GM18498 (cell line): ENCODE measurements around the gene ARHGEF10L.

Experiments used
- ATAC-seq: cut with Tn5 transposase; IDR thresholded peaks from one replicate; pipeline ENCODE4 v1.9.1; 2021; ENCODE audit warnings: mild to moderate bottlenecking, moderate library complexity; ENCODE audit not compliant: unreplicated experiment

Gene ARHGEF10L

DNA sequence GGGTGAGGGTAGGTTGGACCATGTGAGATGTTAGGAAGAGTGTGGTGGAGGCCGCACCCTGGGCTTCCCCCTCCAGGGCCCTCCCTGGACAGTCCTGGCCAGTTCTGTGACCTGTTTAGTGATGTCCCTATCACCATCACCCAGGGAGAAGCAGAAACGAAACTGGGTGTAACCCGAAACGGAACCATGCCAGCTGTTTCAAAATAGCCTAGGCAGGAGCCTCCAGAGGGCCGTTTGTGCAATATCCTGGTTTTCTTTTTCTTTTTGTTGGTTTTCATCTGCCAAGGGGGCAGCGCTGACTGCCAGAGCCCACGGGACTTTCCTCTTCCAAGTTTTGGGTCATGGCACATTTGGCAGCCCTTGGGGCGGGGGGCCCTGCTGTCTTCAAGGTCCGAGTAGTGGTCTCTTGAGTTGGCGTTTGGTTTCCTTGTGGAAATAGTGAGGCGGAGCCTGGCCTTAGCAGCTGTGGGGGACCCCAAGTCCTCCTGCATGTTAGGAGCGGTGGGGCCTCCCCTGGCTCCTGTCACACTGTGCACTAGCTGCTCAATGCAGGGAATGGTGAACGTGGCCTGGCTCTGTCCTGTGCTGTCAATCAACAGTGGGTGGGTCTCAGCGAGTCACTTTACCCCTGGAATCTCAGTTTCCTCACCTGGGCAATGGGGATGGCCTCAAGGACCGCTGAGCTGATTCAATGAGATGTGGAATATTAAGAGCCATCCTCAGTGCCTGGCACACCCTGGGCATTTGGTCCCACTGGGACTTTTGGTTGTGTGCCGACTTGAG, 90.7 kb downstream of the ARHGEF10L start:
- no peak for ATAC-seq

DNA sequence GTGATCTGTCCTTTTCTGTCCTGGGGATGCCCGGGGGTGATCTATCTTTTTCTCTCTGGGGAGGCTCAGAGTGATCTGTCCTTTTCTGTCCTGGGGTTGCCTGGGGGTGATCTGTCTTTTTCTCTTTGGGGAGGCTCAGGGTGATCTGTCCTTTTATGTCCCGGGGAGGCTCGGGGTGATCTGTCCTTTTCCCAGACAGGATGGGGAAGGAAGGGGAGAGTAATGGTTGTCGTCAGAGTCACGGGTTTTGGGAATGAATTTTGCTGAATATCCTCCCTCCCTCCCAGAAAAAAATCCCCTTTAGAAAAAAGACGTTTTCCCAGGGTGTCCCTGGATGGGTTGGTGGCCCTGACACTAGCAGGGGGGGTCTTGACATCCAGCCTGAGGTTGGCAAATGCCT, 91.5 kb downstream of the ARHGEF10L start:
- no peak for ATAC-seq

DNA sequence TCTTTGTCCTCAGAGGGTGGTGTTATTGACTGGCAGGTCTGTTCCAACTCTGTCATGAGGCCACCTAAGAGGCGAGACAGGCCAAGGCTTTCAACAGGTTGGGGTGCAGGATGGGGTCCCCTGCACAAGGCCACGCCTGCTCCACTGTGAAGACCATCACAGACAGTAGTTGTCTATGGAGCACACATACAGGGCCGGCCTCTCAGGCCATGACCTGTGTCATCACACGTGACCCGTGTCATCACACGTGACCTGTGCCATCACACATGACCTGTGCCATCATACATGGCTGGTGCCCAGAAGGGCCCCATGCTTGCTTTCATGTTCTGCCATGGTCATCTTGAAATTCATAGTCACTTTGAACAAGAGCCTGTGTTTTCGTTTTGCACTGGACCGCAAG, 91.9 kb downstream of the ARHGEF10L start:
- ATAC-seq = no peak

DNA sequence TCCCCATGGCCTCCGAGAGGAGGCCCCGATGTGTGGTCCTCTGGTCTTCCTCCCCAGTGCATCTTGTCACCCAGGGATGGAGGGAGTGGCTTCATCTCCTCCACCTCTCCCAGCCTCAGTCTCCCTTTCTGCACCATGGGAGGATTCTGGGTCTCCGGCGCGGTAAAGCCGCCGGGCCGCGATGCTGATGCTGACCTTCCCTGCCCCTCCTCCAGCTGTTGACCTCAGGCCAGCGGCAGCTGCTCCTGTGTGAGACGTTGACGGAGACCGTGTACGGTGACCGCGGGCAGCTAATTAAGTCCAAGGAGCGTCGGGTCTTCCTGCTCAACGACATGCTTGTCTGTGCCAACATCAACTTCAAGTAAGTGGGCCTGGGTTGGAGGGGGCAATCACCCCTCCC, 92.6 kb downstream of the ARHGEF10L start:
- no peak for ATAC-seq

DNA sequence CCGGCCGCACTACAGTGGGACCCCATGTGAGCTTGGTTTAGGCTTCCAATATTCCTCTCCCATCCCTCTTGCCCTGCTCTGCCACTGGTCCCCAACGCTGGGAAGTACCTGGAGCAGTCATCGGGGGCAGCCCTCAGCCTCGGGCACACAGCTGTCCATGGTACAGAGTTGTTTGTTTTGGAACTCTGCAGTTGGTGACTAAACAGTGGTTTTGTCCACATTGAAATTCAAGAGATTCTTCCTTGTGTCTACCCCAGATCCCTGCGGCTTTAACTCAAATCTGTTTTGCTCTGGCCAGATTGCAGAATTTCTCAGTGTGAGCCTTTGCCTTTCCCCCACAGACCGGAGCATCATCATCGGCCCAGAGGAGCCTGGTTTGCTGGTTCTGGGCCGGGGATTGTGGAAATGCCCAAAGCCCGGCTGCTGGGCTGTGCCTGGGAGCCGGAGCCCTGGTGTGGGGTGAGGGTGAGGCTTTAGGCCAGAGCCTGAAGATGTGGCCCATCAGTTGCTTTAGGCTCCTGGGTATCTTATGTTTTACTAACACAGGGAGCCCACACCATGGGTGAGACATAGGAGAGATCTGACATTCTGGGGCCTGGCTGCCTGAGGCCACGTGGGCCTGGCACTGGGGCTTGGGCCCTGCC, 93.2 kb downstream of the ARHGEF10L start:
- ATAC-seq = no peak

DNA sequence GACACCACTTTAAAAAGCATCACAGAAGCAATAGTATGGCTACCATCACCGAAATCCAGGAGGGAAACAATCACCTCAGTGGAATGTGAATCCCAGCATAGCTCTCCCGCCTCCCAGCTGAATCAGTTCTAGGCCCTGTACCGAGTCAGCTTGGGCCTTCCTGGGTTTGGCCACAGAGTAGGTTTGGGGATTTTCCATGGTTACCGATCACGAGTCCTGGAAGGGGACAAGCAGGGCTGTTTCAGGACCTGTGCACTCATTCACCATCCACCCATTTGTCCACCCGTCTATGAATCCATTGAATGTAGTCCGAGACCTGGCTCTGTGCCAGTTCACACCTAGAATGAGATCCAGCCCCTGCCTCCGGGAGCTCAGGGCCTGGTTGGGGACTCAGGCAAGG, 94.2 kb downstream of the ARHGEF10L start:
- ATAC-seq = no peak

DNA sequence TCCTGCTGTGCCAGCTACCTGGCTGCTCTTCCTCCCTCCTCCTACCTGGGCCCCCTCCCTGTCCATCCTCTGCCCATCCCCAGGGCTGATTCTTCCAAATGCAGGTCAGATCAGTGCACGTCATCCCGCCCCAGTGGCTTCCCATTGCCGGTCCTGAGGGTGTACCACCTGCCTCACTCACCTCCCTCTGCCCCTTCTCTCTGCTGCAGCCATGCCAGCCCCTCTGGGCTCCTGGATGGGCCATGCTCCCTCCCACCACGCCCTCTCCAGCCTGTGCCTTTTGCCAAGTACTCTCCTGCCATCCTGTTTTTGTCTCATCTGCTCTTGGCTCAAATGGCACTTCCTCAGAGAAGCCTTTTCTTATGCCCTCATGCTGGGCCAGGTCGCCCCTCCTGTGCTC, 95.8 kb downstream of the ARHGEF10L start:
- no peak for ATAC-seq

DNA sequence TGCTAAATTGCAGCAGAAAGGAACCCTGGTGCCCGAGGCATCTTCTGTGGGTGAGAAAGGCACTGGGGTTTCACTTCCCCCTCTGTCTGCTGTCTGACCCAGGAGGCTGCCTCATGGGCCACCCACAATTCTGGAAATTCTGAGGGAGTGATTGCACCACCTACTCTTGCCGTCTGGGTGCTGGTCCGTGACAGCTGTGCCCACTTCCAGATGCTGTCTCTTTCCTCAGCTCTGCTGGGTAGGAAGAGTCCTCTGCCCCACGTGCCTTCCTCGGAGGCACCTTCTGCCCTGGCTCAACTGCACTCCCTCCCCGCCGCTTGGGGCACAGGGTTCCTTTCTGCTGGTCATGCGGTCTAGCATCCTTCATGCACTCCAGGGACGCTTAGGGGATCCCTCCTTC, 96.3 kb downstream of the ARHGEF10L start:
- ATAC-seq = no peak

DNA sequence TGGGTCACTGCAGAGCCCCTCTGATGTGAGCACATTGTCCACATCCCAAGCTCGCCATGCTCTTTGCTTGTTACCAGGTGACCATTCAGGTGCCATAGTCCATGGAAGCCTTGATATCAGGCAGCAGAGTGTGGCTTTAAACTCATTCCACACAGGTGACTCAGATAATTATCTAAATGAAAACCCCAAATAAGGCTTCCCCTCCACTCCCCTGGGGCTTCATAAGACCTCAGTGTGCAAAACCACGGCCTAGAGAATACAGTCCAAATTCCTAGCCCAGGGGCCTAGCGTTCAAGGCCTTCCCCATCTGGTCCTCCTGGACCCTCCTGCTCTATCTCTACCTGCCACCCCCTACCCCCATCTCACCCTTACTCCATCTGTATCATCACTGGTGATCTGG, 97.1 kb downstream of the ARHGEF10L start:
- no peak for ATAC-seq

DNA sequence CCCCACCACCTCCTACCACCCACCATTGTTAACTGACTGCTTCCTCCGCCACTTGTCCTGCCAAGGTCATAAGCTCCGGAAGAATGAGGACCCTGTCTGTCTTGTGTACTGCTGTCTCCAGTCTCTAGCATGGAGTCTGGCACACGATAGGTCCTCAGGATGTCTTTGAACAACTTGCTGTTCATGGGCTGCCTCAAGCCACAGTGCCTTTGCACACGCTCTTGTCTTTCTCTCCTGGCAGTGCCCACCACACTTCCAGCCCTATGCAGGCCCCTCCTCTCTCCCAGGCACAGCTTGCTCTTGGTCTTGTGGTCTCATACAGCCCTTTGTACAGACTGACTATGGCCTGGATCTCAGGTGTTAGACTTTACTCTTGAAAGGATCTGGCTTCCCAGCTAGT, 97.6 kb downstream of the ARHGEF10L start:
- no peak for ATAC-seq

DNA sequence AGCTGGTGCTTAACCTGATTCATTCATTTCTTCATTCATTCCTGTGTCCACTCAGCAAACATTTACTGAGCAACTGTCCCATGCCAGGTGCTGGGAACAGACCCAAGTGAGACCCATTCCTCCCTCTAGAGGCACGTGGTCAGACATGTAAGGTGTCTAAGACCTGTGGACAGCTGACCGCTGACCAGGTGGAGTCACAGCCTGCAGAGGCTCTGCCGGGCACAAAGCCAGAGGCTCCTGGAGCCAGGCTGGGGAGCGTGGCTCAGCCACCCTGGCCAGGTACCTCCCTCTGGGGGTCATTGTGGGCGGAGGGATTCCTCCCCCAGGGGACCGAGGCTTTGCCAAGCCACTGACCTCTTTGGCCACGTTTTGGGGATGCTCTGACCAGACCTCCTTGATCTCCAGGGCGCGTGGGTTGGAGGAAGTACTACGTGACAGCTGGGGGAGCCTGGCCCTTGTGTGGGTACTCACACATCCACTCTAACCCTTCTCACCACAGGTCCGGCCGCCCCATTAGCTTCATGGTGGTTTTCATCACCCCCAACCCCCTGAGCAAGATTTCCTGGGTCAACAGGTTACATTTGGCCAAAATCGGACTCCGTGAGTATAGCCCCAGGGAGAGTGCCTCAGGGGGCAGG, 100.3 kb downstream of the ARHGEF10L start:
- no peak for ATAC-seq

DNA sequence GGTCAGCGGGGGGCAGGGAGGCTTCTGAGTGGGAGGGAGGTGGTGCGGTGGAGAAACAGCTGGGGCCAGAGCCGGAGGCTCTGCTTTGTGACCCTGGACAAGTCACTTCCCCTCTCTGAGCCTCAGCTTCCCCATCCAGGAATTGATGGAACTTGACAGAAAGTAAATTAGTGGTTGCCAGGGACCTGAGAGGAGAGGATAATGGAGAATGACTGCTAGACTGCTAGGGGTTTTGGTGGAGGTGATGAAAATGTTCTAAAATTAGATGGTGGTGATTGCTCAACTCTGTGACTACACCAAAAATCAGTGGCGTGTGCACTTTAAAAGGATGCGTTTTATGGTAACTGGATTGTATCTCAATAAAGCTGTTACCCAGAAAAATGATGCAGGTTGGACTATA, 100.9 kb downstream of the ARHGEF10L start:
- no peak for ATAC-seq

DNA sequence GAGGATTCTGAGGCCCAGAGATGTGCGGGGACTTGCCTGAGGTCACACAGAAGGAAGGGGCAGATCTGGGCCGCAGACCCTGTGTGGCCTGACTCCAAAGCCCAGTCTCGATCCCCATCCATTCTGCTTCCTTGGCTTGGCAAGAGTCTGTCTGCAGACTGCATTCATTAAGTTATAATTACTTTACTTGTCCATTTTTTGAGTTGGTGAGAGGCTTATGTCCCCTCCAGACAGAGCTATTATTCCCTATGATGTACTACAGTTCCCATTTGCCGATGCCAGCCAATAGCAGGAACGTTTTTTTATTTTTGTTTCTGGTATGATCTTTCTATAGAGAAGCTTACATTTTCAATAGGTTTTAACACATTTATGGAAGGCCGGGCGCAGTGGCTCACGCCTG, 101.5 kb downstream of the ARHGEF10L start:
- no peak for ATAC-seq

DNA sequence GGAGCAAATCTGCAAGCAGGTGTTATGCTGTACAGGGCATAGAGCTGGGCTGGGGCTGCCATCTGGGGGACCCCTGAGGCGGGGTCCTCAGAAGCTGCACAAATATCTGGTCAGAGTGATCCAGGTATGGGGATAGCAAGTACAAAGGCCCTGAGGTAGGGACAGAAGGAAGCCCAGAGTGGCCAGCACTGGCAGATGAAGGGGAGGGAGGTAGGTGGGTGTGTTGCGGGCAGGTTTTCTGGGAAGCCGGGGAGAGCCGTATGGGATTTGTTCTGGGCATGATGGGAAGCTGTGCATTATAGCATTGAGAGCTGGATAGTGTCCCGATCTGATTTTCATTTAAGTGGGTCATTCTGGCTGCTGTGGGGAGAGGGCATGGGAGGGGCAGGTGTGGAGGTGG, 102.7 kb downstream of the ARHGEF10L start:
- ATAC-seq = no peak

DNA sequence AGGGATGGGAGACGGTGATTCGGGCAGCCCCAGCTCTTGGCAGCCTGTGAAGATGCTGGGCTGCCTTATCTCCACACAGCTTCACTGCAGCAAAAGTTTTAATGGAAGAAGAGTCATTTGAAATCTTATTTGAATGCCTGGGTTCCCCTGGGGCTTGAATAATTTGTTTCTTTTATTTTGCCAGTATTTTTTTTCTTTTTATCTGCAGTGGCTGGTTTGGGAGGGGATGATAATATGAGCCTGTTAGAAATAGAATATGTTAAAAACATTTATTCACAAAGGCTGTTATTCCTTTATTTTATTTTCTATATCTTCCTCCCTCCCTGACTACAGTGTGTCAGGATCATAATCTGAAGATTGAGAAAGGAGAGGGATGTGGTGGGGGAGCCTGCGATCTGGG, 103.4 kb downstream of the ARHGEF10L start:
- no peak for ATAC-seq

DNA sequence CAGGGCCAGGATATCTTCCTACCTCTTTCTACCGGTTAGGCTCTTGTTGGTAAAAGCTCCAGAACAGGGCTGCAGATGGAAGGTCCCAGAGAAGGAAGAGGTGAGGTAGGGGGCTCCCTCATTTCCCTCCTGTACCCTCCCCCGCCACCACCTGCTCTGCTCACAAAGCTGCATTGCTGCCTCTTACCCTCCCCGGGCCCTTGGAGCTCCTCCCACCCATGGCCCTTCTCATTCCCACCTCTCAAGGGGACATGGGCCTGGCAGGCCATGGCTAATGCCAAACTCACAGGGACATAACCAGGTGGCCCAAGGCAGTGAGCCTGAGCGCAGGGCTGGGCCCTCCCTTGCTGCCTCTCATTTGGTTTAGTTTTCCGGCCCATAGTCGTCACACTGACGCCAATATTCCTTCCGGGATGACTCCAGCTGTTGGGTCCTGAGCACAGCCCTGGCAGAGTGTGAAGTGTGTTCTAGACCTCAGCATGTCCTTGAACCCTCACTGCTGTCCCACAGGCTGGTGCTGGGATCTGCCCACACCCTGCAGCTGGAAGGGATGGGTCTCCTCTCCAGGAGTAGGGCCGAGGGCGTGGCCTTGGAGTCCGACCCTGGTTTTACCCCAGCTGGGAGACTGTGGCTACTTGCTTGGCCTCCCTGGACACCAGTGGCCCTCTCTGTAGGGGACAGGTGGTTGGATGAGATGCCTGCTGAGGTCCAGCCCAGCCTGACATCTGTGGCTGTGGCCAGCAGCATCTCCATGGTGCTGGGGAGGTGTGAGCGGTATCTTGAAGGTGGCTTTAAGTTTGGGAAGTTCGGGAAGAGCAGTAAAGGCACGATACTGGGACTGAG, 104.6 kb downstream of the ARHGEF10L start:
- ATAC-seq = no peak

DNA sequence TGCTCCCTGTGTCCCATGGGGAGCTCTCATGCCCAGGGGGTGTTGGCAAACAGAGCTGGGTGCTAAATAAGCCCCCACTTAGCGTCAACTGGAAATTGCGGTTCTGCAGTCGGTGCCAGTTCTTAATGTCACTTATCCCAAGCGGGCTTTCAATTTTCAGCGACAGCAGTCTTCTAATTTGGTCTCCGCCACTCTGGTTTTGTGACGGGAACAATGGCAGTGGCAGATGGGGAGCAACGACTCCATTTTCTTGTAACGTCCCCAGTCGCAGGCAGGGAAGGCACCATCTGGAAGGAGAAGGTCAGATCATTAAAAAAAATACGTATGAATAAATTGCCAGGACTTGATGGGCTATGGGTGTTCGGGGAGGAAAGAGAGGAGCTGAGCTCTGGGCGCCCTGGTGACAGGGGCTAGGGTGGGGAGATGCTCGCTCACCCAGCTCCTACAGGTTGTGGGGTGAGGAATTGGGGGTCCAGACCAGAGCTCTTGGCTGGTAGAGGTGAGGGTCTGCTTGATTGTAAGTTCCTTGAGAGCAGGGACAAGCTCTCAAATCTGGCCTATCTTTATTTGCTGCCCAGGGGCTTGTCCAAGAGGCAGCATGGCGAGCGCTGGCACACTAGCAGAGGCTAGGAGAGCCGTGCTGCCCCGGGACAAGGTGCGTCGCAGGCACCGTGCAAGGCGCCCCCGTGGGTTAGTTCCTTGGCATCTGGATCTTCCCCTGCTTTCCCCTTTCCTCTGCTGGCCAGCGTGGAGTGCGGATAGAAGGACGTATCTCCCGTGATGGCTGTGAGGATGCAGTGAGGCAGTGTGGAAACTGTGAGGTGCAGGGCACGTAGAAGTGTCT, 105.8 kb downstream of the ARHGEF10L start:
- ATAC-seq = no peak

DNA sequence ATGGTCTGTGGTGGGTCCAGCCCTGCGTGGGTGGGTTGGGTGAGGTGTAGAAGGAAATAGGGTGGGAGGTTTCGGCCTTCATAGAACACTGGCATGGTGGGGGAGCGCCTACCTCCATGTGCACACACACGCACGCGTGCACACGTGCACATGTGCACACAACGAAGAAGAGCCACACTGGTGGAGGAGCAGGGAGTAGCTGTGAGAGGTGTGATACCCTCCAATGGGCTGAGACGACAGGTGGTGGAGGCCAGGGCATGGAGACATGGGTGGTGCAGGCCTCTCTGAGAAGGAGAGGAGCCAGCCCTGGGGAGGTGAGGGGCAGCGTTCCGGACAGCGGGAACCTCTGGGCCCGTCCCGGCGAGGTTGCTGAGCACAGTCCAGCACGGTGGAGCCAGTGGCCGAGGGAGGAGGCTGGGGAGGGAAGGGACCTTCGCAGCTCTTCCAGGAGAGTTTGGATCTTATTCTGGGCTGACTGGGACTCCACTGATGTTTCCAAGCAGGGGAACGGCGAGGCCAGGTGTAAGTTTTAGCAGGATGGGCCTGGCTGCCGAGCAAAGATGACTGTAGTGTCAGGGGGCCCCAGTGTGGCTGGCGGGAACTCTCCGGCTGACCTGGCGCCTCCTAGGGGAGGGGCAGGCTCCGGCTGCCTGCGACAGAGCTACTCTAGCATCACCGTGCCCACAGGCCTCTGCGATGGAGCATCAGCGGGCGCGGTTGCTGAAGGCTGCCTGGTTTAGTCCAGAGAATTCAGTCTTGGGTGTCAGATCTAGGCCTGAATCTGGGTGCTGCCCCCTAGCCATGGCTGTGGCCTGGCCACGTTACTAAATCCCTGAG, 107.2 kb downstream of the ARHGEF10L start:
- no peak for ATAC-seq

DNA sequence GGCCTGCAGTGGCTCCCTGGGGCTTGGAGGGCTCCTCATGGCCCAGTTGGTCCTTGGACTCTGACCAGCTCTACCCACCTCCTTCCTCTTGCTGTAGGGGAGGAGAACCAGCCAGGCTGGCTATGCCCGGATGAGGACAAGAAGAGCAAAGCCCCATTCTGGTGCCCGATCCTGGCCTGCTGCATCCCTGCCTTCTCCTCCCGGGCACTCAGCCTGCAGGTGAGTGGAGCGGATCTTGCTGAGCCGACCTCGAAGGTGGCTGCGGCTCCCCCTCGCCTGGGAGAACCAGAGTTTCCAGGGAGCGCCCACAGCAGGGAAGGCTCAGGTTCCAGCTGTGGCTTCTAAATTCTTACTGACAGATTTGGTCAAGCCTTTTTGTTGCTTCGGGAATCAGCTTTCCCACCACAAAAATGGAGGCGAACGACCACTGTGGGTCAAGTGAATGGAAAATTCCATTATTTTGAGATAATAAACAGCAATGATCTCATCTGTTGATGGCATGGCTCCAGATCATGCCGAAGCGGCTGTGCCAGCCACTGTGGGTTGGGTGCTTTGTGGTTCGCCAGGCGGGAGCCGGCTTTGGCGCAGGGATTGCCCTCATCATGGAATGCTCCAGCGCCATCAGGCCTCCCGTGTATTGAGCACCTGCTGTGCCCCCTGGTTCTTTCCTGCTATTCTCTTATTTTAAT, 109.1 kb downstream of the ARHGEF10L start:
- no peak for ATAC-seq
